Activated naive CD8-positive, alpha-beta T cell treated with anti-CD3 and anti-CD28 coated beads, Interleukin-2, amount 10 ng/mL, durations not matched to agents 7 days and 5 days (primary cell): Measurements from ENCODE around the gene RPS4Y1. TPM values are rescaled to one million over a fixed set of nuclear protein-coding genes. Genes with fewer than 3 reads are reported as not detected.
A peak's percentile ranks its signal among the peaks of the same experiment; 100 is the strongest.
"Not testable (repeated sequence)": the region's sequence is repeated elsewhere in the genome, so short reads cannot be mapped to it uniquely, and the experiment has no call there.

ENCODE experiments used
- ATAC-seq: fragments of 150-1000 bp; cut with Tn5 transposase; one replicate; pipeline ENCODE4 v1.10.0; 2021; ENCODE audit warnings: low read depth, moderate library complexity
- POLR2A ChIA-PET: fragments of 350-600 bp; sonication (Branson Sonifier 250); formaldehyde crosslinking; loops from one replicate; lab custom pipeline; 2021; ENCODE audit warnings: antibody characterized with exemption; lab: Charles Lee
- DNase-seq: peaks from one replicate; pipeline ENCODE4 v3.0.0; 2021
- H3K27ac Mint-ChIP-seq: one replicate; pipeline ENCODE4 v1.8.0; 2022; ENCODE audit warnings: mild to moderate bottlenecking, mixed read lengths
- H3K27me3 Mint-ChIP-seq: one replicate; pipeline ENCODE4 v1.8.0; 2022; ENCODE audit warnings: mild to moderate bottlenecking, moderate library complexity, mixed read lengths
- H3K36me3 Mint-ChIP-seq: one replicate; pipeline ENCODE4 v1.8.0; 2021; ENCODE audit warnings: mild to moderate bottlenecking, mixed read lengths
- H3K4me1 Mint-ChIP-seq: one replicate; pipeline ENCODE4 v1.8.0; 2021; ENCODE audit warnings: mixed read lengths
- H3K4me3 Mint-ChIP-seq: one replicate; pipeline ENCODE4 v1.8.0; 2022; ENCODE audit warnings: mild to moderate bottlenecking, moderate library complexity, mixed read lengths
- H3K9me3 Mint-ChIP-seq: one replicate; pipeline ENCODE4 v1.8.0; 2021; ENCODE audit warnings: mixed read lengths
- total RNA-seq, 2 experiments: library from RNA; stranded (reverse); gene quantifications; one replicate each; pipeline ENCODE4 v1.2.3, GENCODE V29; 2021

The RPS4Y1 gene
- total RNA-seq, 2 experiments from 2014 or later: 309 to 313 TPM

DNA sequence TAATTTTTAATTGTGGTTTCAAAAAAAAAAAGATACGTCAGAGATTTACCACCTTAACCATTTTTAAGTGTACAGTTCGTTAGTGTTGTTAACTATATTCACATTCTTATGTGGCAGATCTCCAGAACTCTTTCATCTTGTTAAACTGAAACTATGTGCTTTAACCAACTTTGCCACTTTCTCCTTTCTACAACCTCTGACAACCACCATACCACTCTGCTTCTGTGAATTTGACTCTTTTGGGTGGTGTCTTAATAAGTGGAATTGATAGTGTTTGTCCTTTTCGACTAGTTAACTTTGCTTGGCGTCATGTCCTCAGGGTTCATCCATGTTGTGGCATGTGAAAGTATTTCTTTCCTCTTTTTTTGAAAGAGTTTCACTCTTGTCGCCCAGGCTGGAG is 15.7 kb downstream of the RPS4Y1 start:
- Mint-ChIP-seq H3K27ac (peak overlapping the region; percentile 84), H3K4me3 (peak overlapping the region; percentile 31), H3K4me1 (peaks cover 54% of the 10 kb centered on the region), H3K9me3 (no peaks in the 10 kb centered on the region), H3K36me3 (peaks cover 65% of the 10 kb centered on the region), H3K27me3 (no peaks in the 10 kb centered on the region)
- POLR2A ChIA-PET: no interaction called here
- ATAC-seq: peak; percentile 81
- DNase-seq: no peak

DNA sequence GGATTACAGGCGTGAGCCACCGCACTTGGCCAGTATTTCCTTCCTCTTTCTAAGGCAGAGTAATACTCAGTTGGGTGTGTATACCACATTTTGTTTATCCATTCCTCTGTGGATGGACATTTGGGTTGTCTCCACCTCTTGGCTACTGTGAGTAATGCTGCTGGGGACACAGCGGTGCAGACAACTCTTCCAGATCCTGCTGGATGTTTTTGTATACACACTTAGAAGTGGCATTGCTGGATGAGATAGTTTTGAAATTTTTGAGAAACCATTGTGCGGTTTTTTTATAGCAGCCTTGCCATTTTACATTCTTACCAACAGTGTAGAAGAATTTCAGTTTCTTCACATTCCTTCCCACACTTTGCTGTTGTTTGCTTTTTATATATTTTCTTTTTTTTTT is 16.3 kb downstream of the RPS4Y1 start:
- H3K9me3 Mint-ChIP-seq: no peaks in the 10 kb centered on the region
- peaks cover 52% of the 10 kb centered on the region for H3K4me1 Mint-ChIP-seq
- peak overlapping the region; percentile 84 for H3K27ac Mint-ChIP-seq
- H3K4me3 Mint-ChIP-seq: peak overlapping the region; percentile 67
- no peaks in the 10 kb centered on the region for H3K27me3 Mint-ChIP-seq
- DNase-seq (no peak), ATAC-seq (no peak)
- peaks cover 68% of the 10 kb centered on the region for H3K36me3 Mint-ChIP-seq
- POLR2A ChIA-PET: no interaction called here

DNA sequence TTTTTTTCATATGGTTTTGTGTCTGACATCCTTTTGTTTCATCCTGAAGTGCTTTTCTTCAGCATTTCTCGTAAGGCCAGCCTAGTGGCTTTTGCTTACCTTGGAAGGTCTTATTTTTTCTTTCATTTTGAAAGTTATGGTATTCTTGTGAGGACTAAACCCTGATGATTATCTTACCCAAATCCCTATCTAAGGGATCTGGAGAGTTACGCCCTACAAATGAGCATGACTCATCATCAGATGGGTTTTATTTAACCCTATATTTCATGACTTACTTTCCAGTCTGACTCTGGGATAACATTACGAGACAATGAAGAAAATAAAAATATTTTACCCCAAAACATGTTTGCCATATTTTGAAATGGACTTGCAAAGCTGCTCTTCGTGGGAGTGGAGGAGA is 18.4 kb downstream of the RPS4Y1 start:
- peaks cover 67% of the 10 kb centered on the region for H3K36me3 Mint-ChIP-seq
- no peak for ATAC-seq
- no peaks in the 10 kb centered on the region for H3K27me3 Mint-ChIP-seq
- H3K9me3 Mint-ChIP-seq: no peaks in the 10 kb centered on the region
- H3K27ac Mint-ChIP-seq: no peak overlapping the region
- DNase-seq: no peak
- no peak overlapping the region for H3K4me3 Mint-ChIP-seq
- POLR2A ChIA-PET: no interaction called here
- H3K4me1 Mint-ChIP-seq: peaks cover 50% of the 10 kb centered on the region

DNA sequence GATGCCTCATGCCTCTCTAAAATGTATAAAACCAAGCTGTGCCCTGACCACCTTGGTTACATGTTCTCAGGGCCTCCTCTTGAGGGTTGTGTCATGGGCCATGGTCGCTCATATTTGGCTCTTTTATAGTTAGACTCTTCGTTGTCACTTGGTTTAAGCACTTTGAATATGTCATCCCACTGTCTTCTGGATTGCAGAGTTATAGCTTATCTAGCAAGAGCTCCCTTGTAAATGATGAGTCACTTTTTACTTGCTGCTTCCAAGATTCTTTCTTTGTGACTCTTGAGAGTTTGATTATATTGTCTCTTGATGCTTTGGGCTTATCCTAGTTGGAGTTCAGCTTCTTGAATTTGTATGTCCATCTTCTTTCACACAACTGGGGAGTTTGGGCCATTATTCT is 19.1 kb downstream of the RPS4Y1 start:
- peak overlapping the region; percentile 5 for H3K4me3 Mint-ChIP-seq
- ATAC-seq: no peak
- H3K36me3 Mint-ChIP-seq: peaks cover 66% of the 10 kb centered on the region
- DNase-seq: no peak
- H3K4me1 Mint-ChIP-seq: peaks cover 48% of the 10 kb centered on the region
- peak overlapping the region; percentile 56 for H3K27ac Mint-ChIP-seq
- H3K27me3 Mint-ChIP-seq: no peaks in the 10 kb centered on the region
- no peaks in the 10 kb centered on the region for H3K9me3 Mint-ChIP-seq
- POLR2A ChIA-PET: no interaction called here

DNA sequence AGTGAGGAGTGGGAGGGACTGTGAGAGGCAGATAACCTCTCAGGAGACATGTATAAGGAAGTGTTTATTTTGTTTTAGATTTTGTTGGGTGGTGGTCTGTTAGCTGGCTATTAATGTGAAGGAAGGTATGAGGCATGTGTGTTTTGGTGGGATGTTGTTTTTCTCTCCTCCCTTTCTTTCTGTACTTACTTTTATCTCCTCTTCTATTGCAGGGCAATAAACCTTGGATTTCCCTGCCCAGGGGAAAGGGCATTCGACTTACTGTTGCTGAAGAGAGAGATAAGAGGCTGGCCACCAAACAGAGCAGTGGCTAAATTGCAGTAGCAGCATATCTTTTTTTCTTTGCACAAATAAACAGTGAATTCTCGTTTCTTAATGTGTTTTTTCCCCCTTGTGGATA is 25.2 kb downstream of the RPS4Y1 start:
- POLR2A ChIA-PET: no interaction called here
- H3K4me3 Mint-ChIP-seq: no peak overlapping the region
- H3K27ac Mint-ChIP-seq: no peak overlapping the region
- no peaks in the 10 kb centered on the region for H3K27me3 Mint-ChIP-seq
- peaks cover 54% of the 10 kb centered on the region for H3K36me3 Mint-ChIP-seq
- no peak for DNase-seq
- ATAC-seq: no peak
- peaks cover 6% of the 10 kb centered on the region for H3K4me1 Mint-ChIP-seq
- H3K9me3 Mint-ChIP-seq: peaks cover 2% of the 10 kb centered on the region

DNA sequence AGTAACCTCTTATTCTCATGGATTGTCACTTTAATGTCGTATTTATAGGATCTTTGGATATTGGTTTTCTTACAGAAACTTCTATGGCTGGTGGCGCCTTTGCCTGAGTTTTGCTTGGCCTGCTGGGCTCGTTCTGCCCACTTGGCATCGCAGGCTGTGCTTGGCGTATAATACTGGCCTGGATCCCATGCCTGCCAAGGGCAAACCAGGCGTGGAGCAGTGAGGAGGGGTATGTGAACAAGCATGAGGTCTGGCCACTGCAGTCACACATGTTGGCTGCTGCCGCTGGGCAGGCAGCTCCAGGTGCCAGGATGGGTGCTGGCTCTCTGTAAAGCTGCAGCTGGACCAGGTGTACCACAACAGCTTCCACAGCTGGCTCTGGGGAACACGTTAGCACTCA is 26.1 kb downstream of the RPS4Y1 start:
- Mint-ChIP-seq H3K9me3 (peaks cover 2% of the 10 kb centered on the region), H3K27ac (no peak overlapping the region), H3K36me3 (peaks cover 56% of the 10 kb centered on the region), H3K27me3 (no peaks in the 10 kb centered on the region), H3K4me1 (peaks cover 5% of the 10 kb centered on the region), H3K4me3 (no peak overlapping the region)
- POLR2A ChIA-PET: no interaction called here
- DNase-seq (no peak), ATAC-seq (no peak)

DNA sequence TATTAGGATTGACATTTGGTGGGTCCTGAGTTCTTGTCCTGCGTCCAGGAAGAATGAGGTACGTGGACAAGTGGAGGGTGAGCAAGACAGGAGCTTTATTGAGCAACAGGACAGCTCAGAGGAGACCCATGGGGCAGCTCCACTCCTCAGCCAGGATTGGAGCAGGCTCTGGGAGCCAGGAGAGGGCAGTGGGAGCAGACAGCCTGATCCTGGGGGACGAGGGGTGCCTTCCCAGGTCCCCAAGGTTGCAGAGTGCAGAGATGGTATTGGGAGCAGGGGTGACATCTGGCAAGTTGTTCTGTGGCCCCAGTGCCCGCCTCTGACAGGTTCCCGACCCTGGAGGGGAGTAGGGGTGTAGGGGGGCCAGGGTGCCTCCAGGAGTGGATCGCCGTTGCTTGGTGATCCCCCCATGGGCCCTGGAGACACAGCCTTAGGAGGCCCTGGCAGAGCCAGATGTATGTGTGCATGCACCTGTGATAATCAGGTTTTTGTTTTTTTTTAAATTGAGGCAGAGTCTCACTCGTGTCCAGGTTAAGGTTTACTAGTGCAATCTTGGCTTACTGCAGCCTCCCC is 26.7 kb downstream of the RPS4Y1 start:
- DNase-seq: no peak
- Mint-ChIP-seq H3K4me1 (peaks cover 5% of the 10 kb centered on the region), H3K27me3 (no peaks in the 10 kb centered on the region), H3K36me3 (peaks cover 51% of the 10 kb centered on the region), H3K4me3 (no peak overlapping the region), H3K9me3 (peaks cover 2% of the 10 kb centered on the region), H3K27ac (no peak overlapping the region)
- POLR2A ChIA-PET: no interaction called here
- ATAC-seq: no peak

DNA sequence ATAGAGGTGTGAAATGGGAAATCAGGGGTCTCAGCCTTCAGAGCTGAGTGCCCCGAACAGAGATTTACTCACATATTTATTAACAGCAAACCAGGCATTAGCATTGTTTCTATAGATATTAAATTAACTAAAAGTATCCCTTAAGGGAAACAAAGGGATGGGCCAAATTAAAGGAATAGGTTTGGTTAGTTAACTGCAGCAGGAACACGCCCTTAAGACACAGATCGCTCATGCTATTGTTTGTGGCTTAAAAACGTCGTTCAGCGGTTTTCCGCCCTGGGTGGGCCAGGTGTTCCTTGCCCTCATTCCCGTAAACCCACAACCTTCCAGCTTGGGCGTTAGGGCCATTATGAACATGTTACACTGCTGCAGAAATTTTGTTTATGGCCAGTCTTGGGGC is 30.8 kb downstream of the RPS4Y1 start:
- H3K9me3 Mint-ChIP-seq, H3K27ac Mint-ChIP-seq, ATAC-seq, H3K4me1 Mint-ChIP-seq, POLR2A ChIA-PET, H3K4me3 Mint-ChIP-seq, H3K27me3 Mint-ChIP-seq, DNase-seq: not testable (repeated sequence)
- peaks cover 41% of the 10 kb centered on the region for H3K36me3 Mint-ChIP-seq

DNA sequence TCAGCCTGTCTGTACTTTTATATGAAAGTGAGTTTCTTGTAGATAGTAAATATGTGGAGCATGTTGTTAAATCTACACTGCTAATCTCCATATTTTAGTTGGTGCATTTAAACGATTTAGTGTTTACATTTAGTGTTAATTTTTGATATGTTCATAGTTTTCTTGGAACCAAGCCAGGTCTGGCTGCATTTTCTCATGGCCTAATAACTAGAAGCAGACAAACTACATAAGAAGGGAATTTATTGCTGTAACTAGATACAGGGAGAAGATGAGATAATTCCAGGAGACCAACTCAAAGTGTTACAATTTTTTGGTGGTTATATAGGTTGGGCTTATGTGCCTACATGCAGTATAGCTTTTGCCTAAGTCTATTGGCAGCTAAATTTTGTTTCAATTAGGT is 32.8 kb downstream of the RPS4Y1 start:
- Mint-ChIP-seq H3K27ac (no peak overlapping the region), H3K36me3 (peaks cover 32% of the 10 kb centered on the region), H3K9me3 (peaks cover 2% of the 10 kb centered on the region), H3K4me3 (no peak overlapping the region), H3K4me1 (no peaks in the 10 kb centered on the region), H3K27me3 (no peaks in the 10 kb centered on the region)
- DNase-seq (no peak), ATAC-seq (no peak)
- POLR2A ChIA-PET: no interaction called here

DNA sequence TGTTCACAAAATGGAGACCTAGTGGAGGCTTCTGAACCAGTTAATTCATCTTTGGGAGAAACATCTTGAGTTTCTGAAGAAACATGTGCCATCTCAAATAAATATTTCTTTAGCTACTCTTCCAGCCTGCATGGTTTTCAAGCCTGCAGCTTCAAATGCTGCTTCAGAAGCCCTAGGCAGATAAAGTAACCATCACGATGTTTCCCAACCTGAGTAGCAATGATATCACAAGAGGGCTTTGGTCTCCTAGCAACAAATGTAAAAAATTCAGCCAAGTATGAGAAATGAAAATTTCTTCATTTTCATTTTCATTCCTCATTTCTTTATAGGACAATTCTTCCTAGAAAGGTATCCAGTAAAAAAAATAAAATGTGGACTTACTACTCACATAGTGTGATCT is 42.2 kb downstream of the RPS4Y1 start:
- no peak for ATAC-seq
- no peaks in the 10 kb centered on the region for H3K27me3 Mint-ChIP-seq
- H3K4me3 Mint-ChIP-seq: no peak overlapping the region
- no peak for DNase-seq
- H3K9me3 Mint-ChIP-seq: peaks cover 4% of the 10 kb centered on the region
- no peak overlapping the region for H3K27ac Mint-ChIP-seq
- peaks cover 4% of the 10 kb centered on the region for H3K4me1 Mint-ChIP-seq
- POLR2A ChIA-PET: no interaction called here
- H3K36me3 Mint-ChIP-seq: peaks cover 8% of the 10 kb centered on the region

DNA sequence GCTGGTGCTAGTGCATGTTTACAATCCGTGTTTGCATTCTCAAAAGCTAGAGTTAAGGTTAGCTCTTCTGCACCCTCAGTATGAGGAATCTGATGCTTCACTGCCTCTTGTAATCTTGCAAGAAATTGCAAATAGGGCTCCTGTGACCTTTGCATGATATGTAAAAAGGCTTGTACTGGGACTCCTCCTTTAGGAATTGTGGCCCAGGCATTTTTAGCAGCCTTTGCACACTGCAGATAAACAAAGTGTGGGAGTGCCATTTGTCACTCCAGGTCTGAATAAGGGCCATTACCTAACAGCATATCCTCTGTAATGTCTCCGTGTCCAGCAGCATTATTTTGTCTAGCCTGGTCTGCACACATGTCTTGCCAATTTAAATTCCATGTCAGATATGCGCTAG is 44.5 kb downstream of the RPS4Y1 start:
- Mint-ChIP-seq H3K4me1 (peaks cover 4% of the 10 kb centered on the region), H3K36me3 (peaks cover 9% of the 10 kb centered on the region), H3K9me3 (peaks cover 2% of the 10 kb centered on the region), H3K27me3 (no peaks in the 10 kb centered on the region), H3K4me3 (no peak overlapping the region), H3K27ac (no peak overlapping the region)
- DNase-seq (no peak), ATAC-seq (no peak)
- POLR2A ChIA-PET: no interaction called here

DNA sequence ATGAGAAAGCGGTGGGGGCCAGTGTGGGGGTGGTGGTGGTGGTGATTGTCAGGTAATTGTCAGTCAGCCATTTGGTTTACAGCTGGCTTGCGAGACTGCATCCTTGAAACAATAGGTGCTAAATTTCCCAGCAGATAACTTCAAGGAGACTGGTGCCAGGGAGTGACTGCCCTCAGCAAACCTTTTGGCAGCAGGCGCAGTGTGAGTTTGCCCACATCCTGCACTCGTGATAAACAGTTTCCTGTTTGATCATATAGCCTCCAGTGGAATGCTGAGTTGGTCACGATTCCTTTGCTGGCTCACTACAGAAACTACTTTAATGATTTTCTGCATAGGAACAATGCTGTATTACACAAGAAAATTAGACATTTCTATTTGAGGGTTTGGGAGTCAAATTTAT is 46.0 kb downstream of the RPS4Y1 start:
- POLR2A ChIA-PET: no interaction called here
- peaks cover 6% of the 10 kb centered on the region for H3K36me3 Mint-ChIP-seq
- DNase-seq (no peak), ATAC-seq (no peak)
- H3K27me3 Mint-ChIP-seq: no peaks in the 10 kb centered on the region
- no peak overlapping the region for H3K4me3 Mint-ChIP-seq
- no peaks in the 10 kb centered on the region for H3K9me3 Mint-ChIP-seq
- H3K27ac Mint-ChIP-seq: peak overlapping the region; percentile 25
- peaks cover 4% of the 10 kb centered on the region for H3K4me1 Mint-ChIP-seq

DNA sequence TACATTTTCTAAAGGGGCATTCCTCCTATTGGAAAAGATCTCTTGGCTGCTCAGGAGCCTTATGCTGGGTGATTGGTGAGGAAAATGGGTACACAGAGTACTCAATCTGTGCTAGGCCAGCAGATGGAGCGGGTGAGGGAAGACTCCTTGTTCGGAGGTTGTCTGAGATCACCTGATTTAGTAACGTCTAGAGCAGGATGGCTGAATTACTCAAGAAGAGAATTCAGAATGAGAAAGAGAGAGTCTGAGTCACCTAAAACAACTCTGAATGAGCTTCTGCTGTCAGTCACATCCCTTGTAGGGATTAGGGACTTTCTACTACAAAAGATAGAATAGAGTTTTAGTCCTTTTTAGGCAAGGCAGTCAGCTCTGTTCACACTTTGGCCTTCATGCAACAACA is 46.6 kb downstream of the RPS4Y1 start:
- Mint-ChIP-seq H3K36me3 (peaks cover 6% of the 10 kb centered on the region), H3K27ac (peak overlapping the region; percentile 25), H3K9me3 (no peaks in the 10 kb centered on the region), H3K4me3 (no peak overlapping the region), H3K27me3 (no peaks in the 10 kb centered on the region), H3K4me1 (peaks cover 4% of the 10 kb centered on the region)
- no peak for DNase-seq
- no peak for ATAC-seq
- POLR2A ChIA-PET: no interaction called here

DNA sequence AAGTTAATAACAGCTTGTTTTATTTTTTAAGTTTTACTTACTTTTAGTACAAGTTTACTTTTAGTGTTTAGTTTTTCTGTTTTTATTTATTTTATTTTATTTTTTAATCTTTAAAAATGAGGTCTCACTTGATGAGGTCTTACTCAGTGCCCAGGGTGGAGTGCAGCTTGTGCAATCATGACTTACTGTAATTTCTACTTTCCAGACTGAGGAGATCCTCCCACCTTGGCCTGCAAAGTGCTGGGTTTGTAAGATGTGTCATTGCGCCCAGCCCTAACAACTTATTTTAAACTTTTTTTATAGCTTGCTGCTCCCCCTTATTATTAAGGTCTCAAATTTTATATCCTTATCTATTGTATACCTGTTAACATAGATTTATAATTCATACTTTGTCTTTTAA is 52.1 kb downstream of the RPS4Y1 start:
- no peak for ATAC-seq
- Mint-ChIP-seq H3K36me3 (peaks cover 3% of the 10 kb centered on the region), H3K27me3 (no peaks in the 10 kb centered on the region), H3K4me3 (no peak overlapping the region), H3K4me1 (no peaks in the 10 kb centered on the region), H3K27ac (no peak overlapping the region), H3K9me3 (no peaks in the 10 kb centered on the region)
- no peak for DNase-seq
- POLR2A ChIA-PET: no interaction called here

DNA sequence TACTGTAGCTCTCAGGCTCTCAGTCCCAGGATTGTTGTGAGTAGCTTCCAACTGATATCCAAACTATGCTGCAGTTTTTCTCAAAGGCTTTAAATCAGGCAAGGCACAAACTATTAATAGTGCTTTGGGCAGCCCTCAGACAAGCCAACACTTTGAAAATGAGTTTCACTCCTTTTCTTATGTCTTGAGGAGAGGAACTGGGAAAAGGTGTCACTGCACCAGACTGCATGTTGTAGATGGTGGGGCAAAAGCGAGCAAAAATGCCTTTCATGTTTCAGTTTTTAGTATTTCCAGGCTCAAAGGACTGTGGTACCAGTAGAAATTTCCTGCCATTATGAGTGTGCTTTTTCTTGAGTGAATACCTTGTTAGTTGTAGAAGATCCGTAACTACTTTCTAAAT is 54.6 kb downstream of the RPS4Y1 start:
- Mint-ChIP-seq H3K27ac (no peak overlapping the region), H3K36me3 (peaks cover 2% of the 10 kb centered on the region), H3K27me3 (no peaks in the 10 kb centered on the region), H3K4me3 (no peak overlapping the region), H3K4me1 (no peaks in the 10 kb centered on the region), H3K9me3 (peaks cover 2% of the 10 kb centered on the region)
- POLR2A ChIA-PET: no interaction called here
- DNase-seq: no peak
- ATAC-seq: no peak
